ENCODE results near the gene KDM7A.
"Not testable (repeated sequence)": the region's sequence is repeated elsewhere in the genome, so short reads cannot be mapped to it uniquely, and the experiment has no call there.

KDM7A gene

GRCh38 chr7:140176811-140177702 is at the start of gene KDM7A:
TSS of gene KDM7A (minus strand) at chr7:140176983. CDS start at chr7:140176937, 46 bp downstream.
- DNase-seq, result peak; percentile 95

- no peak for DNase-seq
Observed at GRCh38 chr7:140225562-140226249, 48.9 kb upstream of the KDM7A start.

- no peak for DNase-seq
Observed at GRCh38 chr7:140223515-140224221, 46.9 kb upstream of the KDM7A start.

GRCh38 chr7:140222814-140223213 is 46.0 kb upstream of the KDM7A start:
- DNase-seq, result peak; percentile 23

- no peak for DNase-seq
Observed at GRCh38 chr7:140219672-140220524, 43.1 kb upstream of the KDM7A start.

- no peak for DNase-seq
Observed at GRCh38 chr7:140218656-140219055, 41.9 kb upstream of the KDM7A start.

- DNase-seq, result no peak
Observed at GRCh38 chr7:140217750-140218501, 41.1 kb upstream of the KDM7A start.

- no peak for DNase-seq
Observed at GRCh38 chr7:140215281-140215680, 38.5 kb upstream of the KDM7A start.

GRCh38 chr7:140214075-140214684 is 37.4 kb upstream of the KDM7A start:
- DNase-seq, result no peak

GRCh38 chr7:140213684-140214074 is 36.9 kb upstream of the KDM7A start:
- DNase-seq, result no peak

- DNase-seq, result no peak
Observed at GRCh38 chr7:140212100-140212881, 35.5 kb upstream of the KDM7A start.

GRCh38 chr7:140211698-140212097 is 34.9 kb upstream of the KDM7A start:
- no peak for DNase-seq

- peak; percentile 82 for DNase-seq
Observed at GRCh38 chr7:140209866-140210609, 33.3 kb upstream of the KDM7A start.

- DNase-seq, result no peak
Observed at GRCh38 chr7:140206616-140207389, 30.0 kb upstream of the KDM7A start.

GRCh38 chr7:140205600-140205999 is 28.8 kb upstream of the KDM7A start:
- no peak for DNase-seq

- DNase-seq, result no peak
Observed at GRCh38 chr7:140203556-140203955, 26.8 kb upstream of the KDM7A start.

- DNase-seq, result not testable (repeated sequence)
Observed at GRCh38 chr7:140202942-140203341, 26.2 kb upstream of the KDM7A start.

GRCh38 chr7:140201393-140201792 is 24.6 kb upstream of the KDM7A start:
- no peak for DNase-seq
